Keratinocyte (primary cell): ENCODE measurements around the gene WDR27. TPM values are rescaled to one million over a fixed set of nuclear protein-coding genes. Genes with fewer than 3 reads are reported as not detected.

ENCODE experiments used
- DNase-seq: peaks from one replicate; pipeline ENCODE4 v3.0.0-alpha.2; 2011; ENCODE audit warnings: low read depth, missing footprints, low spot score
- FAIRE-seq: peaks from 2 replicates; lab custom pipeline; 2011; peaks lifted over from hg19 to GRCh38; lab: Jason Lieb, UNC
- H2AFZ ChIP-seq: 2 replicates; pipeline ENCODE4 v1.6.0; 2012; ENCODE audit warnings: low read length, control low read depth, inconsistent platforms; ENCODE audit not compliant: control insufficient read depth
- H3K27ac ChIP-seq: 2 replicates; pipeline ENCODE4 v1.5.1; 2011; ENCODE audit warnings: low read length; ENCODE audit not compliant: control insufficient read depth, insufficient read depth
- H3K27me3 ChIP-seq: 3 replicates; pipeline ENCODE4 v1.6.0; 2011; ENCODE audit warnings: low read length; ENCODE audit not compliant: control insufficient read depth, insufficient read depth; ENCODE audit errors: extremely low read depth
- H3K36me3 ChIP-seq, 2 experiments: 2 replicates in 1 of 2; 3 replicates in 1 of 2; pipeline ENCODE4 v1.5.1; 2011; ENCODE audit warnings: low read length in 2 of 2, mild to moderate bottlenecking in 1 of 2; ENCODE audit not compliant: control insufficient read depth in 2 of 2, insufficient read depth in 2 of 2; ENCODE audit errors: extremely low read depth in 1 of 2
- H3K4me1 ChIP-seq: 3 replicates; pipeline ENCODE4 v1.5.1; 2011; ENCODE audit warnings: low read length; ENCODE audit not compliant: control insufficient read depth, insufficient read depth; ENCODE audit errors: extremely low read depth
- H3K4me2 ChIP-seq: 3 replicates; pipeline ENCODE4 v1.6.0; 2011; ENCODE audit warnings: low read depth, low read length; ENCODE audit not compliant: control insufficient read depth, insufficient read depth; ENCODE audit errors: extremely low read depth
- H3K4me3 ChIP-seq, 3 experiments: fragments of 200-600 bp in 1 of 3; sonication (generic) in 1 of 3; 2 replicates in 2 of 3; 3 replicates in 1 of 3; pipeline ENCODE4 v1.5.1; 2011 to 2016; ENCODE audit warnings: low read length in 3 of 3, mild to moderate bottlenecking in 3 of 3, control low read depth in 2 of 3, inconsistent platforms in 1 of 3, low read depth in 1 of 3, mixed read lengths in 1 of 3, mixed run types in 1 of 3, moderate library complexity in 1 of 3; ENCODE audit not compliant: control insufficient read depth in 2 of 3, insufficient read depth in 2 of 3; ENCODE audit errors: extremely low read depth in 1 of 3
- H3K79me2 ChIP-seq: 2 replicates; pipeline ENCODE4 v1.6.0; 2012; ENCODE audit warnings: low read length; ENCODE audit not compliant: control insufficient read depth, insufficient read depth
- H3K9ac ChIP-seq: 3 replicates; pipeline ENCODE4 v1.6.0; 2011; ENCODE audit warnings: low read length; ENCODE audit not compliant: control insufficient read depth, insufficient read depth; ENCODE audit errors: extremely low read depth
- H3K9me1 ChIP-seq: 3 replicates; pipeline ENCODE4 v1.6.0; 2011; ENCODE audit warnings: low read length; ENCODE audit not compliant: control insufficient read depth, insufficient read depth; ENCODE audit errors: extremely low read depth
- H3K9me3 ChIP-seq: 2 replicates; pipeline ENCODE4 v1.5.1; 2012; ENCODE audit warnings: low read depth, low read length; ENCODE audit not compliant: control insufficient read depth
- H4K20me1 ChIP-seq: 3 replicates; pipeline ENCODE4 v1.6.0; 2011; ENCODE audit warnings: low read length; ENCODE audit not compliant: control insufficient read depth, insufficient read depth; ENCODE audit errors: extremely low read depth
- CTCF ChIP-seq, 3 experiments: IDR thresholded peaks in 1 of 3; conservative IDR thresholded peaks in 1 of 3; optimal IDR thresholded peaks in 1 of 3; 2 replicates in 2 of 3; 3 replicates in 1 of 3; pipeline versions ENCODE3 to v1.5.1; 2011; ENCODE audit warnings: low read length in 3 of 3, mild to moderate bottlenecking in 3 of 3, moderate library complexity in 2 of 3, control low read depth in 1 of 3, inconsistent platforms in 1 of 3; ENCODE audit not compliant: insufficient read depth in 2 of 3; ENCODE audit errors: extremely low read depth in 1 of 3
- EZH2 ChIP-seq: IDR thresholded peaks from one replicate; pipeline ENCODE4 v1.6.1; 2012; ENCODE audit warnings: inconsistent platforms, mild to moderate bottlenecking, low read length, moderate library complexity
- dilution Hi-C: fragments of 300-500 bp; cut with MboI; formaldehyde crosslinking; loops from one replicate; pipeline ENCODE4 v1.7.0; 2020; ENCODE audit warnings: low sequenced_read_pairs; ENCODE audit not compliant: extremely low pct_ligation_motif_present
- polyA plus RNA-seq, 5 experiments: library from polyadenylated mRNA; depleted of rRNA in 3 of 5; stranded (reverse) in 3 of 5; stranded (forward) in 1 of 5; unstranded in 1 of 5; fragments of >200 nt; gene quantifications; 1 replicate in 1 of 5; 2 replicates in 3 of 5; 3 replicates in 1 of 5; pipeline versions ENCODE4 v1.2.1 to v1.2.3, GENCODE V29; 2011 to 2012; ENCODE audit warnings: missing spikeins in 2 of 5, low read depth in 1 of 5, low replicate concordance in 1 of 5

The WDR27 gene
- polyA plus RNA-seq, 1 donor (not counting 4 experiments of a cell fraction or from before 2014, with no cell fraction given): 17.8 TPM

DNA sequence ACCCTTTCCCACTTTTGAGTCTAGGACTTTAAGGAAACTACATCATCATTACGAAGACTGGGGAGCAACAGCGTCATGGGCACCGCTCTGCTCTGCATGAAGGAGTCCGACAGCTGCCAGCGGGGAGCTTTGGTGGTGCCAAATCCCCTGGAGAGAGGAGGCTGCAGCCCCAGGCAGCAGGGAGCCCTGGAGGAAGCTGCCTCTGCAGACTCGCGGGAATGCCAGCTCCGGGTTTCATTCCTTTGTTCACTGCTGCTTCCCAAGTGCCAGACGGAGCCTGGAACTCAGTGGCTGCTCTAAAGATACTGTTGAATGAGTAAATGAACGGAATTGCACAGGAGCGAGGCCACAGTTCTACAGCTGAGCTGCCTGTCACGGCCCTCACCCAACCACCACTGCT, 251.7 kb downstream of the WDR27 start:
- DNase-seq (no peak), FAIRE-seq (no peak)
- Histone ChIP-seq H3K79me2 (no peaks in the 10 kb centered on the region), H3K4me3 (no peak overlapping the region), H3K4me2 (peak overlapping the region; percentile 91), H3K9me1 (no peaks in the 10 kb centered on the region), H3K27me3 (no peaks in the 10 kb centered on the region), H3K4me1 (peaks cover 31% of the 10 kb centered on the region), H3K36me3 (no peaks in the 10 kb centered on the region), H2AFZ (peak overlapping the region; percentile 87), H3K9me3 (no peaks in the 10 kb centered on the region), H4K20me1 (no peaks in the 10 kb centered on the region), H3K27ac (peak overlapping the region; percentile 89), H3K9ac (peak overlapping the region; percentile 73)
- dilution Hi-C loops: no loop called here
- no peak for TF ChIP-seq EZH2
- TF ChIP-seq CTCF (optimal IDR thresholded peaks at IDR 0.05 in 1 of 3, IDR thresholded peaks at IDR 0.05 in 1 of 3, conservative IDR thresholded peaks at IDR 0.05 in 1 of 3; ENCODE audit: extremely low read depth in 1 of 3, insufficient read depth in 2 of 3, low read length in 3 of 3): no peak

GRCh38 chr6:169449221-169449620, 252.6 kb downstream of the WDR27 start:
- FAIRE-seq (no peak), DNase-seq (no peak)
- Histone ChIP-seq H4K20me1 (no peaks in the 10 kb centered on the region), H3K4me2 (no peak overlapping the region), H3K9me1 (no peaks in the 10 kb centered on the region), H2AFZ (no peak overlapping the region), H3K27ac (no peak overlapping the region), H3K4me3 (no peak overlapping the region), H3K79me2 (no peaks in the 10 kb centered on the region), H3K4me1 (peaks cover 29% of the 10 kb centered on the region), H3K9ac (no peak overlapping the region), H3K27me3 (no peaks in the 10 kb centered on the region), H3K9me3 (no peaks in the 10 kb centered on the region), H3K36me3 (no peaks in the 10 kb centered on the region)
- TF ChIP-seq EZH2: no peak
- TF ChIP-seq CTCF (optimal IDR thresholded peaks at IDR 0.05 in 1 of 3, IDR thresholded peaks at IDR 0.05 in 1 of 3, conservative IDR thresholded peaks at IDR 0.05 in 1 of 3; ENCODE audit: extremely low read depth in 1 of 3, insufficient read depth in 2 of 3, low read length in 3 of 3): no peak
- dilution Hi-C loops: no loop called here
